Neuronal stem cell (in vitro differentiated cells): ENCODE results near the gene WDFY1.

Experiments
- DNase-seq: peaks from one replicate; pipeline ENCODE4 v3.0.0-alpha.2; 2013; ENCODE audit warnings: low spot score
- H2AFZ ChIP-seq: one replicate; pipeline ENCODE4 v1.6.1; 2013; ENCODE audit warnings: mild to moderate bottlenecking, low read length, inconsistent platforms
- H2AK5ac ChIP-seq: 2 replicates; pipeline ENCODE4 v1.6.1; 2013; ENCODE audit warnings: low read depth, mild to moderate bottlenecking, inconsistent platforms, low read length, moderate library complexity, mixed read lengths
- H2BK120ac ChIP-seq: 2 replicates; pipeline ENCODE4 v1.6.1; 2013; ENCODE audit warnings: low read depth, mild to moderate bottlenecking, inconsistent platforms, low read length, moderate library complexity, mixed read lengths
- H2BK12ac ChIP-seq: one replicate; pipeline ENCODE4 v1.6.1; 2013; ENCODE audit warnings: low read length, inconsistent platforms
- H2BK15ac ChIP-seq: 2 replicates; pipeline ENCODE4 v1.6.1; 2013; ENCODE audit warnings: mild to moderate bottlenecking, low read length, inconsistent platforms, mixed read lengths
- H2BK5ac ChIP-seq: one replicate; pipeline ENCODE4 v1.6.1; 2013; ENCODE audit warnings: inconsistent platforms, mild to moderate bottlenecking, low read length, moderate library complexity
- H3K14ac ChIP-seq: one replicate; pipeline ENCODE4 v1.6.1; 2013; ENCODE audit warnings: low read length, inconsistent platforms
- H3K18ac ChIP-seq: 2 replicates; pipeline ENCODE4 v1.6.1; 2013; ENCODE audit warnings: low read length, inconsistent platforms
- H3K23ac ChIP-seq: 2 replicates; pipeline ENCODE4 v1.6.1; 2013; ENCODE audit warnings: low read depth, mild to moderate bottlenecking, mixed read lengths, low read length, inconsistent platforms; ENCODE audit not compliant: poor library complexity
- H3K27ac ChIP-seq: replicated peaks from 3 replicates; pipeline ENCODE4 v1.5.1; 2013; ENCODE audit warnings: low read length, inconsistent platforms
- H3K27me3 ChIP-seq, 3 experiments: 2 replicates each; pipeline ENCODE4 v1.6.1; 2013; ENCODE audit warnings: low read length in 3 of 3, mild to moderate bottlenecking in 2 of 3, inconsistent platforms in 1 of 3, low read depth in 1 of 3, mixed read lengths in 1 of 3, moderate library complexity in 1 of 3; ENCODE audit not compliant: control insufficient read depth in 3 of 3, insufficient read depth in 3 of 3
- H3K36me3 ChIP-seq, 2 donors: replicated peaks in 1 of 2; 2 replicates each; pipeline ENCODE4 v1.6.1; 2013; ENCODE audit warnings: low read length in 2 of 2; ENCODE audit not compliant: control insufficient read depth in 2 of 2, insufficient read depth in 2 of 2
- H3K4ac ChIP-seq: 2 replicates; pipeline ENCODE4 v1.6.1; 2013; ENCODE audit warnings: inconsistent platforms, mild to moderate bottlenecking, low read length, moderate library complexity
- H3K4me1 ChIP-seq, 2 donors: 1 replicate in 1 of 2; 2 replicates in 1 of 2; pipeline ENCODE4 v1.6.1; 2013; ENCODE audit warnings: low read length in 2 of 2, low read depth in 1 of 2; ENCODE audit not compliant: control insufficient read depth in 2 of 2, insufficient read depth in 1 of 2
- H3K4me2 ChIP-seq: one replicate; pipeline ENCODE4 v1.6.1; 2013; ENCODE audit warnings: mild to moderate bottlenecking, low read length, inconsistent platforms; ENCODE audit not compliant: insufficient read depth, poor library complexity, severe bottlenecking
- H3K4me3 ChIP-seq, 2 donors: 2 replicates each; pipeline ENCODE4 v1.5.1; 2013; ENCODE audit warnings: low read length in 2 of 2, mild to moderate bottlenecking in 2 of 2, inconsistent platforms in 1 of 2, moderate library complexity in 1 of 2
- H3K79me1 ChIP-seq: one replicate; pipeline ENCODE4 v1.6.1; 2013; ENCODE audit warnings: low read depth, mild to moderate bottlenecking, inconsistent platforms, low read length, moderate library complexity
- H3K9ac ChIP-seq: one replicate; pipeline ENCODE4 v1.6.1; 2013; ENCODE audit warnings: mild to moderate bottlenecking, low read depth, low read length, inconsistent platforms; ENCODE audit not compliant: poor library complexity
- H3K9me3 ChIP-seq, 2 donors: replicated peaks in 1 of 2; 2 replicates each; pipeline versions ENCODE3 to v1.6.1; 2013; ENCODE audit warnings: low read length in 2 of 2, mild to moderate bottlenecking in 2 of 2, inconsistent platforms in 1 of 2, low read depth in 1 of 2, mixed read lengths in 1 of 2, moderate library complexity in 1 of 2; ENCODE audit not compliant: control insufficient read depth in 2 of 2, insufficient read depth in 1 of 2
- H4K8ac ChIP-seq: one replicate; pipeline ENCODE4 v1.6.1; 2013; ENCODE audit warnings: low read depth, mild to moderate bottlenecking, inconsistent platforms, low read length, moderate library complexity
- H4K91ac ChIP-seq: one replicate; pipeline ENCODE4 v1.6.1; 2013; ENCODE audit warnings: low read length, low read depth, mild to moderate bottlenecking, inconsistent platforms; ENCODE audit not compliant: poor library complexity
- WGBS, 2 donors: extraction: QIAGEN DNeasy Blood & Tissue Kit; methylation state at CpG; one replicate each; pipeline ENCODE4 v1.1.7; 2013; ENCODE audit warnings: missing lambda C conversion rate in 2 of 2, mixed read lengths in 1 of 2; ENCODE audit not compliant: insufficient read length in 2 of 2, insufficient replicate concordance in 1 of 2; ENCODE audit errors: extremely low coverage in 2 of 2; 5-methylcytosine and 5-hydroxymethylcytosine counted together

WDFY1 gene

DNA sequence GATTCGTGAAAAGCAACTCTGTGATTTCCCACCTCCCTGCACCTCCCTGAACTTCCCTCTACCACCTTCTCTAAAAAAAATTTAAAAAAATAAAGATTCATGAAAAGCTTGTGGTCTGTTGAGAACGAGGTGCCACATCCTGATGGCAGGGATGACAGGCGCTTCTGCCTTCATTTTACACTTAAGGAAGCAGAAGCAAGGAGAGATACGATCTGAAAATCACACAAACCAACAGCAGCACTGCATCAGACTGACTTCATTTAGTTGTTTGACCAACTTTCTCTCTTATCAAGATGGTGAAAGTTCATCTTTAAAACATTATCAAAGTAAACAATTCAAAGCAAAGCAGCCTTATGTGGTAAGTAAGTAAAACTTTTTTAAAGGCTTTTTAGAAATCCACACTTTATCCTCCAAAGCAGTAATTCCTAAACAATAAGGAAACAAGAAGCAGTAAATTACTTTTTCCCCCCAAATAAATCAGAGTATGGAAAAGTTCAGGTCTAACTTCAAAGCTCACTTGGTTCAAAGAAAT lies 15.5 kb downstream of the WDFY1 start:
- Histone ChIP-seq H2AFZ (no peak overlapping the region), H2BK15ac (no peak overlapping the region), H3K9me3 (peaks cover 0 to 11% of the 10 kb centered on the region in 2 donors), H2AK5ac (no peak overlapping the region), H3K36me3 (peaks cover 0 to 10% of the 10 kb centered on the region in 2 donors), H3K79me1 (no peaks in the 10 kb centered on the region), H3K23ac (no peak overlapping the region), H2BK120ac (no peak overlapping the region), H3K4me1 (peaks cover 0 to 3% of the 10 kb centered on the region in 2 donors), H2BK5ac (no peak overlapping the region), H4K8ac (no peak overlapping the region), H3K4me3 (no peak overlapping the region), H3K27ac (no peak overlapping the region), H4K91ac (no peak overlapping the region), H3K4ac (no peak overlapping the region), H2BK12ac (no peak overlapping the region), H3K18ac (no peak overlapping the region), H3K4me2 (no peak overlapping the region), H3K9ac (no peak overlapping the region), H3K27me3 (no peaks in the 10 kb centered on the region), H3K14ac (no peak overlapping the region)
- no peak for DNase-seq
- WGBS, 2 donors, result no CpG with 5 or more reads among the region's 4 CpGs

DNA sequence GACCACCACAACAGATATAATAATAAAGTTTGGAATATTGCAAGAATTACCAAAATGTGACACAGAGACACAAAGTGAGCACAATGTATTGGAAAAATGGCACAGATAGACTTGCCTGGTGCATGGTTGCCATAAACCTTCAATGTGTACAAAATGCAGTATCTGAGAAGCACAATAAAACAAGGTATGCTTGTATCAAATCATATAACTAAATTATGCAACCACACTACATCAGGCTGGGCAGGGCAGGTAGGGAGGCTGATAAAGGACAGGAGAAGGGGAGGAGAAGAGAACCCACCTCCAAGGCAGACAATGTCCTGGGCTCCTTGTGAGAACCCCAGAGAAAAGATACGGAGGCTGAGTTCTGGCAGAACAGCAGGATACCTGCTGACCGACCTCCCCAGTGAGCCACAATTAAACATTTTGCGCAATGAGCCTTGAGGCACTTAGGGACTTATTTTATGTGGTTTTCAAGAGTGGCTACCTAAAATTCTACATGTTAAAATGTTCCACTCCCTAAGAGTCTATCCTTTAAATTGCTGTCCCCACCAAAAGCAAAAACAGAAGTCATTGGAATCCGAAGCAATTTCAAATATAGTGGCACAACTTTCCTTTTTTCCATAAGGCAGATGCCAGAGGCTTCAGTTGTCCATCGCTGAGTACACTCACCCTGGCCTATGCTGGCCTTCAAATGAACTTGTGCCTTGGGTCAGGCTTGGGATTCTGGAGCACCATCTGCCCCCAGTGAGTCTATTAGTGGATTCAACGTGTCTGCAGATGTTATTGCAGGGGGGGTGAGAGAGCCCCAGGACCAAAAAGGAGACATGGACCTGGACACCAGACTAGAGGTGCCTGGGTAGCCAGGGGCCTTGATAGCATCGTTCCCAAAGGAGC lies 16.8 kb downstream of the WDFY1 start:
- Histone ChIP-seq H3K14ac (no peak overlapping the region), H2BK12ac (no peak overlapping the region), H2AK5ac (no peak overlapping the region), H3K9me3 (peaks cover 0 to 11% of the 10 kb centered on the region in 2 donors), H3K9ac (no peak overlapping the region), H2BK5ac (no peak overlapping the region), H3K79me1 (no peaks in the 10 kb centered on the region), H2BK120ac (no peak overlapping the region), H3K4me3 (no peak overlapping the region), H3K4ac (no peak overlapping the region), H3K27ac (no peak overlapping the region), H3K18ac (no peak overlapping the region), H3K36me3 (peaks cover 0 to 14% of the 10 kb centered on the region in 2 donors), H2BK15ac (no peak overlapping the region), H2AFZ (no peak overlapping the region), H3K23ac (no peak overlapping the region), H4K8ac (no peak overlapping the region), H3K4me2 (no peak overlapping the region), H3K27me3 (no peaks in the 10 kb centered on the region), H4K91ac (no peak overlapping the region), H3K4me1 (peaks cover 0 to 3% of the 10 kb centered on the region in 2 donors)
- no CpG with 5 or more reads among the region's 7 CpGs for WGBS, 2 donors
- no peak for DNase-seq

DNA sequence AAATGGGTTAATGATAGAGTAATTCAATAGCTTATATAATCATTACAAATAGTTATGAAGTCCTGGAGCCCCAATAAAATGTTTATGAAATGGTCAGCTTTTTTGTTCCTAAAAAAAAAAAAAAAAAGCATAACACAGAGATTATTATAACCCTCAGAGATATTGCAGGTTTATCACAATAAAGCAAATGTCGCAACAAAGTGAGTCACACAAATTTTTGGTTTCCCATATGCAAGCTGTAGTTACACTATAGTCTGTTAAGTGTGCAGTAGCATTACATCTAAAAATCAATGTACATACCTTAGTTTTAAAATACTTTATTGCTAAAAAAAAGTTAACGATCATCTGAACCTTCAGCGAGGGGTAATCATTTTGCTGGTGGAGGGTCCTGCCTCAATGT lies 20.0 kb downstream of the WDFY1 start:
- no peak overlapping the region for H3K14ac ChIP-seq
- H3K9me3 ChIP-seq, result peaks cover 0 to 21% of the 10 kb centered on the region in 2 donors
- no peak overlapping the region for H2BK12ac ChIP-seq
- no peak overlapping the region for H2BK15ac ChIP-seq
- H3K4me3 ChIP-seq, result no peak overlapping the region
- H2AFZ ChIP-seq, result no peak overlapping the region
- H3K36me3 ChIP-seq, result peaks cover 0 to 20% of the 10 kb centered on the region in 2 donors
- H3K27ac ChIP-seq, result no peak overlapping the region
- H3K23ac ChIP-seq, result no peak overlapping the region
- WGBS, 2 donors, result no CpG with 5 or more reads among the region's 3 CpGs
- H3K4me2 ChIP-seq, result no peak overlapping the region
- no peaks in the 10 kb centered on the region for H3K27me3 ChIP-seq
- H4K8ac ChIP-seq, result no peak overlapping the region
- no peak overlapping the region for H4K91ac ChIP-seq
- H3K4ac ChIP-seq, result no peak overlapping the region
- no peak overlapping the region for H3K18ac ChIP-seq
- no peak overlapping the region for H2BK5ac ChIP-seq
- H2BK120ac ChIP-seq, result no peak overlapping the region
- no peaks in the 10 kb centered on the region for H3K79me1 ChIP-seq
- H3K4me1 ChIP-seq, result no peaks in the 10 kb centered on the region
- no peak overlapping the region for H3K9ac ChIP-seq
- H2AK5ac ChIP-seq, result no peak overlapping the region
- no peak for DNase-seq

DNA sequence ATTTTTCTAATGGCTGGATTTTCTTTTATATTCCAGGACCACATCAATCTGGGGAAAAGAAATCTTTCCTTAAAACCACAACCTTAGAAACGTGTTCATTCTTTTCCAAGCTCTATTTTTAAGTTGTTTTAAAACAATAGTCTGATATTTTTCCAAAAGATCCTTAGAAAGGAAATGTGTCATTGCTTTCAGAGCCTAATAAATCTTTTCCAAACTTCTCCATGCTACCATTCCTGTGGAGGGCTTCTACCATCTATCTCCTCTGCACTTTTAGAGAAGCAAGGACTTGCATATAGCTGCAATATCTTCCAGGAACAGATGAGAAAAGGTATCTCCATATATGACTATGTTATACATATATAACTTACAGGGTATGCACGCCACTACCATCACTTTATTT lies 21.2 kb downstream of the WDFY1 start:
- H4K8ac ChIP-seq, result no peak overlapping the region

More for the DNA sequence above, 21.2 kb downstream of the WDFY1 start:
- Histone ChIP-seq H3K4me3 (no peak overlapping the region), H2AK5ac (no peak overlapping the region), H3K9me3 (peaks cover 0 to 29% of the 10 kb centered on the region in 2 donors), H3K36me3 (peaks cover 0 to 21% of the 10 kb centered on the region in 2 donors), H3K23ac (no peak overlapping the region), H2BK120ac (no peak overlapping the region), H4K91ac (no peak overlapping the region), H2BK5ac (no peak overlapping the region), H2AFZ (no peak overlapping the region), H3K9ac (no peak overlapping the region), H3K4ac (no peak overlapping the region), H2BK15ac (no peak overlapping the region), H3K4me2 (no peak overlapping the region), H3K4me1 (no peaks in the 10 kb centered on the region), H3K27ac (no peak overlapping the region), H3K79me1 (no peaks in the 10 kb centered on the region), H2BK12ac (no peak overlapping the region), H3K14ac (no peak overlapping the region), H3K27me3 (no peaks in the 10 kb centered on the region), H3K18ac (no peak overlapping the region)
- no peak for DNase-seq
- no CpG with 5 or more reads among the region's 2 CpGs for WGBS, 2 donors
